GM19328 (cell line): ENCODE data around the gene MTERF1.
"Not testable (repeated sequence)": the region's sequence is repeated elsewhere in the genome, so short reads cannot be mapped to it uniquely, and the experiment has no call there.

Experiments used
- ATAC-seq: cut with Tn5 transposase; IDR thresholded peaks from one replicate; pipeline ENCODE4 v1.9.1; 2021; ENCODE audit warnings: mild to moderate bottlenecking, moderate library complexity; ENCODE audit not compliant: unreplicated experiment

Gene MTERF1, protein sequence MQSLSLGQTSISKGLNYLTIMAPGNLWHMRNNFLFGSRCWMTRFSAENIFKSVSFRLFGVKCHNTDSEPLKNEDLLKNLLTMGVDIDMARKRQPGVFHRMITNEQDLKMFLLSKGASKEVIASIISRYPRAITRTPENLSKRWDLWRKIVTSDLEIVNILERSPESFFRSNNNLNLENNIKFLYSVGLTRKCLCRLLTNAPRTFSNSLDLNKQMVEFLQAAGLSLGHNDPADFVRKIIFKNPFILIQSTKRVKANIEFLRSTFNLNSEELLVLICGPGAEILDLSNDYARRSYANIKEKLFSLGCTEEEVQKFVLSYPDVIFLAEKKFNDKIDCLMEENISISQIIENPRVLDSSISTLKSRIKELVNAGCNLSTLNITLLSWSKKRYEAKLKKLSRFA

DNA sequence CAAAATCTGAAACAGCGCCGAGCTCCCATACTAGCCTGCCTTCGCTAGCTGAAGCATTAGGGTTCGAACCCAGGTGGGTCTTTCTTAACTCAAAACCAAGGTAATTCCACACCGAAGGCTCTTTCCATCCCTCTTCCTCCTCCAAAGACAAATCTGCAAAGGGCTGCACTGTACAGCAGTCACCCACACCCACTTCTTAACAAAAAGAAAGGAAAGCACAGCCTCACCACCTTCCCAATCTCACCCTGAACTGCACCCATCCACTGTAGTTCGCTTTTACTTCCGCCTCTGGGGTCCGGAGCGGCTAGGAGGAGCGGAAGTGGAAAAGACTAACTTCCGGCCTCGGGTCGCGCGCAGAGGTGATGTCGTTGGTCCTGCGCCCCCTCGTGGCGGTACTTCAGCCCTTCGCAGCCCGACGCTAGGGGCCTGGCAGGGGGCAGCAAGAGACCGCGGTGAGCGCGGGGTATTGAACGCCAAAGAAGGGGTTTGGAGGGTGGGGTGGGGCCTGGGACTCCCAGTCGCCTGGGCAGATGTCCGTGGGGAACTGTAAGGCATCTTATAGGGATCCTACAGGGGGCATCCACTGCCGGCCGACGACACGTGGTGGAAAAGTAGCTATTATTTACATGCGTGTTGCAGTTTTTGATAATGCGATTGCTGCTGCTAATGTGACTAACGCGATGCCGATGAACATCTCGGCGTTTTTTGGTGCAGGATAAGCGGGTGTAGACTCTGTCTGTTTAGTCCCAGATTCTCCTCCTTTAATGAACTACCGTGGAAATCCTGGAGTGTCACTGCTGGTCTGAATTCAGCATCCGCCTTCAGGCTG lies at the start of gene MTERF1:
Gene MTERF1 (minus strand): TSS at position 290 of the 829 bp plus-strand sequence. CDS start 619 bp downstream, outside the sequence.
- peak; percentile 97 for ATAC-seq

DNA sequence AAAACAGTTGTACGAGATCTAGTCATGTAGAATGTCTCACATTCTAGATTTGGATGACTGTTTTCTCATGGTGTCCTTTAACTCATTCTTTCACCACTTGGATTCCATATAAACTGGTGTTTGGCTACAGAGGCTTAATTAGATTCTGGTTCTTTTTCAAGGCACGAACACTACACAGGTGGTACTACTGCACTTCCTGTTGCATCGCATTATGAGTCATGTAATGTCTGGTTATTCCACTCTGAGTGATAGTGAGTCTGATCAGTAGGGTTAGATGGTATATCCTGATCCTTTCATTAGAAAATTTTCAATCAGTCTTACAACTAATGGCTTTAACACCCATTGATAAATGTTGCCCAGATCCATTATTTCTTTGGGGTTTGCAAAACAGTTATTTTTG lies 49.0 kb upstream of the MTERF1 start:
- ATAC-seq: no peak

DNA sequence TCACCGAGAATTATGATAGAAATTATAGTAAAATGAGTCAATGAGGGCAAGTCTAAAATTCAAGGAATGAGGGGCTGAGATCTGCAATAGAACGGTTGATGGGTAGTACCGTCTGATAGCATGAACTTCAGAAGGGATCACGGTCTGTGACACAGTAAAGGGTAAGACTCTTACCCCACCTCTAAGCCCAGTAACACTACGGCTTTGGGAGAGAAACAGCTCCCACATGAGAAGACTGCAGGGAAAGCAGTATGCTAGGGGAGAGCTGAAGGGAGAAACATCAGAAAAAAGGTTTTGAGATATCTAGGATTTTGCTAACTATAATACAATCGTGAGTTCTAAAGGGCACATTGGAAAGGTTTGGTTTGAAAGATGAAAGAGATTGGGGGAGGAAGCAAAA lies 47.4 kb upstream of the MTERF1 start:
- no peak for ATAC-seq

DNA sequence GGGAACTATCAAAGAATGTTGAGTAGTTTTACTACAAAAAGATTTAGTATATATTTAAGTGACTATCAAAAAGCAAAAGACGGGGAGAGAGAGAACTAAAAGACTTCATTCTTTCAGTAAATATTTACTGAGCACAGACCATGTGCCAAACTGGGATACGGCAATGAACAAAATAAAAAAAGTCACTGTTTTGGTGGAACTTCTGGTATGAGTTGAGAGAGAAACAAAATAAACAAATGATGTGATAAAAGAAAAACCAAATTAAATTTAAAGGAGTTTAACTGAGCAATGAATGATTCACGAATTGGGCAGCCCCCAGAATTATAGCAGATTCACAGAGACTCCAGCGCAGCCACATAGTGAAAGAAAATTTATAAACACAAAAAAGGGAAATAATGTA lies 42.4 kb upstream of the MTERF1 start:
- ATAC-seq: no peak

DNA sequence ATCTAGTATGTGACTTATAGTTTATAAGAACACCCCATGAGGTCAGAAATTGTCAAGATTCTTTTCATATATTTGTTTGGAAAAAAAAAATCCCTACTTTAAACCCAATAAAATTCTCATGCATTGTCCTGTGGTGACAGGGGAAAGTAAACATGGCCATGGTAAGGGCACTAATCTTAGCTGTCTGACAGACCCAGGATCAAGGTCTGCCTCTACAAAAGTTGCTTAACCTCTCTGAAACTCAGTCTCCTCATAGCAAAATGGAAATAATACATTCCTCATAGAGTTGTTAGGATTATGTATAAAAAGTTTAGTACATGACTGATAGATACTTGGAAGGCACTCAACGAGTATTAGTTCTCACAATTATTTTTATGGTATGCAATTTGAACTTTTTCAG lies 37.9 kb upstream of the MTERF1 start:
- no peak for ATAC-seq

DNA sequence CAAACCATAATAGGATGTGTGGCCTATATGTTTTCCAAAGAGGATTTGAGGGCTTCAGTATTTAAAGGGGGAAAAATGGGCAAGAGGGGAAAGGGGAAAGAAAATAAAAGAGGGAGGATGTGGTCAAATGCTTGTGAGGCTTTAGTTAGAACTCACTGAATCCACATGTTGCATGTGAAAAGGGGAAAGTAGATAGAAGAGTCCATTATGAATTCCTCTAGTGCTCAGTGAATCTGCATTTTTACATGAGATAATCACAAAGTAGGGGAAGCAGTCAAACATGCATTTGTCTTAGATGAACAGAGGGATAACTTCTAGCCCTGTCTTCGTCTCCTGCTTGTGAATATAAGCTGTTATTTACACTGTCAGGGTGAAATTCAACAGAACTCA lies 35.5 kb upstream of the MTERF1 start:
- ATAC-seq: no peak

DNA sequence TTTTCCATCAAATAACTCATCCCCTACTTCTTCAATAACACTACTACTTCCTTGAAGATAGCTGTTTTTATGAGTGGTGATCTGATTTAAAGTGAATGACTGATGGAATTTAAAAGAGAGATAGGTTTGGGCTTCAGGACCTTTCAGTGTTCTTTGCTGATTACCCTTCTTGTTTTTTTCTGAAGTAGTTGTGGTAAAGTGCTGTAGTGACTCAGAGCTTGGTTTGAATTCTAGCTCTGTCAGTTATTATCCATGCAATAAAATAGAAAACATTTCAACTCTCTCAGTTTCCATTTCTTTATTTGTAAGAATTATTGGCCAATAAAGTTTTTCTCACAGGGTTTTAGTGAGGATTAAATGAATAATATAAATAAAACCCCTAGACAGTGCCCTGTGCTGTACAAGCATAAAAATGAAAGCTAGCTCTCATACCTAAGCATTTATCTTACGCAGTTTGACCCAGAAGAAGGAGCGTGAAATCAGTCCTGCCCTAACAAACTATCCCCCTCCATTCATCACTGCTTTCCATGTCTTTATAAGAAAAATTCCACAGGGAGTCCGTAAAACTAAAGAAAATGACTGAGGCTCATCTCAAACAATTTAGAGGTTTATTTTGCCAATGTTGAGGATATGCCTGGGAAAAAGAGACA lies 35.0 kb upstream of the MTERF1 start:
- ATAC-seq: no peak

DNA sequence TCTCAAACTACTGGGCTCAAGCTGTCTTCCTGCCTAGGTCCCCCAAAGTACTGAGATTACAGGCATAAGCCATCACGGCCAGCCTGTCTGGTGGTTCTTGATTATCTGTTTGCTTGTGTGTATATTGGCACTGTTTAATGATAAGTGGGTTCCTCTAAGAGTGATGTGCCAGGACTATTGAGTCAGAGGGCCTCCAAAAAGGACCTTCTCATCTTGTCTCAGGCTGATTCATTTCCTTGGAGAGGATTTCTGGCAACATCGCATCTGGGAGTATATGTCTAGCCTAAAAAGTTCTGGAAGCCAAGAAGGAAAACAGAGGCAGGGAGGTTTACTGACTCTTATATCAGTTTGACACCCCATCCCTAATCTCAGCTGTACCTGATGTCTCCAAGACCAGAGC lies 33.1 kb upstream of the MTERF1 start:
- no peak for ATAC-seq

DNA sequence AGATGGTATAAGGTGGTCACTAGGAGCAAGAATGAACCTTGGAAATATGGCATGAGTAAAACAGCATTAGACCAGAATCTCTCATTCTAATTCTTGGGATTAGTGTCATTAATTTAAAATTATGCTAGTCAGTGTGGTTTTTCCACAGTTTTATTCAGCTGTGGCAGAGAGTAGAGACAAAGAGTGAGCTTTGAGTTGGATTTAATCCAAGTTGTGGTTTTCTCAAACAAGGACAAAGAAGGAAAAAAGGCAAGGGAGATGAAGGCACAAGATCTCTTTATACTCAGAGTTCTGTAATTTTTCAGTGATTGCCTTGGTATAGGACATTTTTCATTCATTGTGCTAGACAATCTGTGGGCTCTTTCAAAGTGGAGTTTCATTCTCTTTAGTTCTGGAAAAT lies 32.0 kb upstream of the MTERF1 start:
- ATAC-seq: no peak

DNA sequence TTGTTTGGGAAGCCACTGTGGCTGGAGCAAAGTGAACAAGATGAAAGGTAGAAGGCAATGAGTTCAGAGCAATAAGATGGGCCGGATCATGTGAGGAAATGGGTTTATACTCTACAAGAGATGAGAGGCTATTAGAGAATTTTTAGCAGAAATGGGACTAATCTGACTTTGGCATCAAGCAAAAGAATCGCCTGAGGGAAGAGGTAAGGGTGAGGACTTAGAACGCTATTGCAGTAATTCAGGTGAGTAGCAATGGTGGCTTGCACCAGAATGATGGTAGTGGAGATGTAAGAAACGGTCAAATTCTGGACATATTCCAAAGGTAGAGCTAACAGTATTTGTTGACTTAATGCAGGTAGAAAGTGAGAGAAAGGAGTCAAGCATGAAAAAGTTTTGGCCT lies 30.6 kb upstream of the MTERF1 start:
- no peak for ATAC-seq

DNA sequence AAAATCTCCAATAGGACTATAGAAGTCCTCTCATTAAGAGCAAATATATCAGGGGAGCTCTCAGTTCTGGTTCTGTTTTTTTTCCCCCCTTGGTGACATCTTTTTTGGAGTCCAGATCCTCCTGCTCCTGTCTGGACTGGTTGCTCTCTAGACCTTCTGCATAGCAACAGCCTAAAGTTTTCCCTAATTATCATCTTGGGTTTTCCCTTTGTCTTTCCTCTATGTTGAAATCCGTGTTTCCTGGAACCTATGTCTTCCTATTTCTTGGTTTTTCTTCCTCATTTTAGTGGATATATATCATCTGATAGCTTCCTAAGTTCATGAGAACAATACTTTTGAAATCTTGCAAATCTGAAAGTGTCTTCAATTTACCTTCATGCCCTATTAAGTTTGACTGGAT lies 29.7 kb upstream of the MTERF1 start:
- ATAC-seq: no peak

DNA sequence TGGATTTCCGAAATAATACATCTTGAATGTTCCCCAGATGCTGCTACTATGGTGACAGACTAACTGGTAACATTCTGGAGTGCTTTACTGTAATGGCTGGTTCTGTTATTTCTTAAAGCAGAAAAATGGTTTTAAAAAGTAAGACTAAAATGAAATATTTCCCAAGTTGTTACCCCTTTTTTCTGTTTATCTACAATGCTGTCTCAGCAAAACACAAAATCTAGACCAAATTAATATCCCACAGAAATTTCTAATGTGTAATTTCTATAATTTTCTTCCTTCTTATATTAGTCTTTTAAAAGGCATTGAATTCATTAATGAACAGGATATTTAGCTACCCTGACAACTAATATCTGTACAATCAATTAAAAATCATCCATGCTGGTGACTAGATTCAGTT lies 19.1 kb upstream of the MTERF1 start:
- no peak for ATAC-seq

DNA sequence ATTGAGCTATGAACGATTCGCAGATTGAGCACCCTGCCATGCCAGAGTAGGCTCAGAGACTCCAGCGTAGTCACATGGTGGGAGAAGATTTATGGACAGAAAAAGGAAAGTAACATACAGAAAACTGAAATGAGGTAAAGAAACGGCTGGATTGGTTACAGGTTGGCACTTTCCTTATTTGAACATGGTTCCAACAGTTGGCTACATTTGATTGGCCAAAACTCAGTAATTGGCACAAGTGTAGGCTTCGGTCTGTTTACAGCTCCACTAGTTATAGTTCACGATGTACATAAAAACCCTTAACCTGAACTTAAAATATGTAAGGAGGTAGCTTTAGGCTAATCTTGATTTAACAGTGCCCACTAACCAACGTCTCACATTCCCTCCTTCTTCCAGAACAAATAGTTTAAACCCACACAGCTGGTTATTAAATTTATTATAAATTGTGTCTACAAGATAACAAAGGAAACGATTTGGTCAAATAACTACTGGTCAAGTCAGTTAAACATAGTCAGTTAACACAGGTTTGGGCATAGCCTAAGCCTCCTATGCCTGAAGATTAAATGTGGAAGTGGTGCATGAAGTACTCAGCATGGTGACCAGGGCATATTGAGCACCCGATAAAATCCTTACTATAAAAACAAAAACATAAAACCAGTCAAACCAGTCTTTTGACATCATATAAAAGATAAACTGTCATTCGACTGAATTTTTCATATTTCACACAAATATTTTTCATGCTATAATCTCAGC lies 17.9 kb upstream of the MTERF1 start:
- no peak for ATAC-seq

DNA sequence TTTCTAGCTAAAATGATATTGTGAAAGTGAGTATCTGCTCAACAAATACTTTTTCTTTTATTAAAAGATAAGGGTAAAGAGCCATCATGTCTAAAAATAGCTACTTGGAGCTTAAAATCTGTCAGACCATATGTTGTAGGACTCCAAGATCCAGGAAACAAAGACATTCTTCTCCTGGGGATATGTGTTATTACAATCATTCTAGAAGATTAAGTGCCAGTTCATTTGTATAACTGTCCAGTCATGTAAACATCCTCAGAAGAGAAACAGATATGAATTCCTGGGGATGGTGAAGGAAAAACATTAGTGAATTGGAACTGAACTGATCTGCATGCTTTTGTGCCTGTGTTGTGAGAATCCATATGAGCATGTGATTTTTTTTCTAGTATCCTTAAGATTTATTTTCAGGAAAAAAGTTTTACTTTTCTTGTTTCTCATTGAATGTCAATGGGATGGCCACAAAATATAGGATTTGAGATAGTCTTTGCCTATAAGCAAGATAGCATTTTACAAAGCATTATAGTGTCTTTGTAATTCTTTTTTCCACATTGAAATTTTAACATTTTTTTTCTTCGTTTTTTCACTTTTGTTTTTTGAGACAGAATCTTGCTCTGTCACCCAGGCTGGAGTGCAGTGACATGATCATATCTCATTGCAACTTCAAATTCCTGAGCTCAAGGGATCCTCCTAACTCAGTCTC lies 14.4 kb upstream of the MTERF1 start:
- ATAC-seq: no peak

DNA sequence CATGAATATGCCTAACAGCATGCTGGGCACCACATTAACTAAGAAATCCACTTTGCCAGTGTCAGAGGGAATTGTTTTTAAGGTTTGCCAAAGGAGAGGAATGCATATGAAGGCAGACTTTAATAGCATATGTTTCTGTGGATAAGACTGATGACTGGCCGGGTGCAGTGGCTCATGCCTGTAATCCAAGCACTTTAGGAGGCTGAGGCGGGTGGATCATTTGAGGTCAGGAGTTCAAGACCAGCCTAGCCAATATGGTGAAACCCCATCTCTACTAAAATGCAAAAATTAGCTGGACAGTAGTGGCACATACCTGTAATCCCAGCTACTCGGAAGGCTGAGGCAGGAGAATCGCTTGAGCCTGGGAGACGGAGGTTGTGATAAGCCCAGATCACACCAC lies 13.2 kb upstream of the MTERF1 start:
- ATAC-seq: not testable (repeated sequence)

DNA sequence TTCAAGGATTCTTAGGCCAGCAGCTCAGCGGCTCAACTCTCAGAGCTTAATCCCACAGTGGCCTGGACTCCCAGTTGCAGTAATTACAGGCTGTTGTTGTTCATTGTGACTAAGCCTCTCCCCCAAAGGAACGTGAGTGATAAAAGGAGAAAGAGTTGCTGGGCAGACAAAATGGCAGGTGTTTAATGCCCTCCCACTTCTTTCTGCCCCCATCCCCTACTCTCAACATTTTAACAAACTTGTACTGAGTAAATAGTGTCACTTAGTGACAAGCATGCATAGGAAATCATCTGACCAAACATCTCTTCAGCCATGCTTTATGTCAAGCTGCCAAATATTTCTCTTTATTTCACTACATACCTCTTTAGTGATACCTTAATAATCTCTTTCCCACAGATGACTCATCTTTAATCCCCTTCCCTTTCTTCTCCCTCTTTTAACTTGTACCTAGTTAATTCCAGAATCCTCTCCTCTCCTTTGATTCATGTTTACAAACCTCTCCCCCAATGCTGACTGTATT lies 12.4 kb upstream of the MTERF1 start:
- no peak for ATAC-seq

DNA sequence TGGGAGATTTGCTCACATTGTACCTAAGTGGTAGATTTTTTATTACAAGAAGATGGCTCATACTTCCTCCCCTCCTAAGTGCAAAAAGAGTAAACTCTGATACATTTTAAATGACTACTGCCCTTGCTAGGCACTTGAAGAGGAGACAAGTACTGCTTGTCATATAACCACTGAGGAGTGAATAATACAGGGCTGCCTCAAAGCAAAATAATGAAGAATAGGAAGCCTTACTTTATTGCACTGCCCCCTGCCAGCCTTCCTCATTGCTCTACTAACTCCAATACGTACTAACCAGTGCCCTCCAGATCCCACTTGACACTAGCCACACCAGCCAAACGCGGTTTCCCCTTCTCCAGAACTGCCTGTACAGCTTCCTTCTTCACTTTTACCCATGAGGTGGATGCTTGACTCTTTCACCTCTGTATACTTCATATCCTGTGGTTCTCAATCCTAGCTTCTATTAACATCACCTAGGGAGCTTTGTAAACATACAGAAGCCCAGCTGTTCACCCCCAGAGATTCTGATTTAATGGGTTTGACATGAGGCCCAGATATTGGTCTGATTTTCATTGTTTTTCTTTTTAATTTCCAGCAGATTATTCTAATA lies 11.7 kb upstream of the MTERF1 start:
- ATAC-seq: no peak

DNA sequence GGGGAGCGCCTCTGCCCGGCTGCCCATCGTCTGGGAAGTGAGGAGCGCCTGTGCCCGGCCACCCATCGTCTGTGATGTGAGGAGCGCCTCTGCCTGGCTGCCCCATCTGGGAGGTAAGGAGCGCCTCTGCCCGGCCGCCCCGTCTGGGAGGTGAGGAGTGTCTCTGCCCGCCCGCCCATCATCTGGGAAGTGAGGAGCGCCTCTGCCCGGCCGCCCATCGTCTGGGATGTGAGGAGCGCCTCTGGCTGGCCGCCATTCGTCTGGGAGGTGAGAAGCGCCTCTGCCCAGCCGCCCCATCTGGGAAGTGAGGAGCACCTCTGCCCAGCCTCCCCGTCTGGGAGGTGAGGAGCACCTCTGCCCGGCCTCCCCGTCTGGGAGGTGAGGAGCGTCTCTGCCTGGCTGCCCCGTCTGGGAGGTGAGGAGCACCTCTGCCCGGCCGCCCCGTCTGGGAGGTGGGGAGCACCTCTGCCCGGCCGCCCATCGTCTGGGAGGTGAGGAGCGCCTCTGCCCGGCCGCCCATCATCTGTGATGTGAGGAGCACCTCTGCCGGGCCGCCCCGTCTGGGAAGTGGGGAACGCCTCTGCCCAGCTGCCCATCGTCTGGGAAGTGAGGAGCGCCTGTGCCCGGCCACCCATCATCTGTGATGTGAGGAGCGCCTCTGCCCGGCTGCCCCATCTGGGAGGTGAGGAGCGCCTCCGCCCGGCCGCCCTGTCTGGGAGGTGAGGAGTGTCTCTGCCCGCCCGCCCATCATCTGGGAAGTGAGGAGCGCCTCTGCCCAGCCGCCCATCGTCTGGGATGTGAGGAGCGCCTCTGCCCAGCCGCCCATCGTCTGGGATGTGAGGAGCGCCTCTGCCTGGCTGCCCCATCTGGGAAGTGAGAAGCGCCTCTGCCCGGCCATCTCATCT lies 8.0 kb upstream of the MTERF1 start:
- not testable (repeated sequence) for ATAC-seq
